RWPE1 (cell line): Measurements from ENCODE around the gene C10orf95.
A peak's percentile ranks its signal among the peaks of the same experiment; 100 is the strongest.

ENCODE experiments used
- CTCF ChIA-PET: fragments of 350-600 bp; sonication (Branson Sonifier 250); formaldehyde crosslinking; extraction: SDS; loops from one replicate; lab custom pipeline; 2021; lab: Yijun Ruan, JAX
- POLR2A ChIA-PET: fragments of 400-600 bp; formaldehyde crosslinking; extraction: SDS; loops from one replicate; lab custom pipeline; 2020; ENCODE audit warnings: antibody characterized with exemption; ENCODE audit not compliant: low non-redundant PET; lab: Yijun Ruan, JAX
- DNase-seq: peaks from one replicate; pipeline ENCODE4 v3.0.0; 2012; ENCODE audit warnings: low spot score
- H3K27ac ChIP-seq: fragments of 450-650 bp; 2 replicates; pipeline ENCODE4 v1.5.1; 2017
- TF ChIP-seq, protein P1 (sequence below): fragments of 450-650 bp; conservative IDR thresholded peaks from 2 replicates; pipeline ENCODE4 v1.5.1; 2017; ENCODE audit warnings: low read depth, mild to moderate bottlenecking

The C10orf95 gene

DNA sequence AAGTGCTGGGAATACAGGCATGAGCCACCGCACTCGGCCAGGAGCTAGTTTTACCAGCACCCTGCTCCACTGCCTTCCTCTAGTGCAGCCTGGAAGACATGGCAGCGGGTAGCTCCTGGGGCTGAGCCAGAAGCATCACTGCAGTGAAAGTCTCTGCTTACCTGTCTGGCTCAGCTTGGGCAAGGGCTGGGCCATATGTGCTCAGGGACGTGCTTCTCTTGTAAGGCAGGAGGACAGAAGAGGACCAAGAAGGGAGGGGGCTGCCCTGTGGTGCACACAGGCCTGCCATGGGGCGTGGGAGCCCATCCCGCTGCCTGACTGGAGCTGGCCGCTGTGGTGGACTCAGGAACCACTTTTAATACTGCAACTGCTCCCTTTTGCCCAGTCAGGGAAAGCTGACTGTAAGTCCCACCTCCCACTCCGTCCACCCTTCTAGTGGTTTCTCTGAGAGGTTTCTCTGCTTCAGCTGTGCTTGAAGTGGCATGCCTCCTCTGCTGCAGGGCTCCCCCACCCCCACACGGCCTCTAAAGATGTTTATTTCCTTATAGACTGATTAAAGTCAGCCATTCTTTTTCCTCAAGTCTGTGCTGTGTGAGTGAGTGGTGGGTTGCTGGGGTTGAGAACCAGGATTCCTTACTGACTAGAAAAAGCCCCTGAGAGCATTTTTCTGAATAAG is 25.3 kb upstream of the C10orf95 start:
- no peak for DNase-seq
- TF ChIP-seq, protein P1, sequence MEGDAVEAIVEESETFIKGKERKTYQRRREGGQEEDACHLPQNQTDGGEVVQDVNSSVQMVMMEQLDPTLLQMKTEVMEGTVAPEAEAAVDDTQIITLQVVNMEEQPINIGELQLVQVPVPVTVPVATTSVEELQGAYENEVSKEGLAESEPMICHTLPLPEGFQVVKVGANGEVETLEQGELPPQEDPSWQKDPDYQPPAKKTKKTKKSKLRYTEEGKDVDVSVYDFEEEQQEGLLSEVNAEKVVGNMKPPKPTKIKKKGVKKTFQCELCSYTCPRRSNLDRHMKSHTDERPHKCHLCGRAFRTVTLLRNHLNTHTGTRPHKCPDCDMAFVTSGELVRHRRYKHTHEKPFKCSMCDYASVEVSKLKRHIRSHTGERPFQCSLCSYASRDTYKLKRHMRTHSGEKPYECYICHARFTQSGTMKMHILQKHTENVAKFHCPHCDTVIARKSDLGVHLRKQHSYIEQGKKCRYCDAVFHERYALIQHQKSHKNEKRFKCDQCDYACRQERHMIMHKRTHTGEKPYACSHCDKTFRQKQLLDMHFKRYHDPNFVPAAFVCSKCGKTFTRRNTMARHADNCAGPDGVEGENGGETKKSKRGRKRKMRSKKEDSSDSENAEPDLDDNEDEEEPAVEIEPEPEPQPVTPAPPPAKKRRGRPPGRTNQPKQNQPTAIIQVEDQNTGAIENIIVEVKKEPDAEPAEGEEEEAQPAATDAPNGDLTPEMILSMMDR: no peak
- CTCF ChIA-PET: interaction anchor here (0.6 to 0.7 kb wide), 2 partner anchors 9 to 21 kb away, joined by 4 to 5 read pairs; no protein-coding TSS in a partner anchor
- POLR2A ChIA-PET: no interaction called here
- peak overlapping the region; percentile 47 for H3K27ac ChIP-seq

DNA sequence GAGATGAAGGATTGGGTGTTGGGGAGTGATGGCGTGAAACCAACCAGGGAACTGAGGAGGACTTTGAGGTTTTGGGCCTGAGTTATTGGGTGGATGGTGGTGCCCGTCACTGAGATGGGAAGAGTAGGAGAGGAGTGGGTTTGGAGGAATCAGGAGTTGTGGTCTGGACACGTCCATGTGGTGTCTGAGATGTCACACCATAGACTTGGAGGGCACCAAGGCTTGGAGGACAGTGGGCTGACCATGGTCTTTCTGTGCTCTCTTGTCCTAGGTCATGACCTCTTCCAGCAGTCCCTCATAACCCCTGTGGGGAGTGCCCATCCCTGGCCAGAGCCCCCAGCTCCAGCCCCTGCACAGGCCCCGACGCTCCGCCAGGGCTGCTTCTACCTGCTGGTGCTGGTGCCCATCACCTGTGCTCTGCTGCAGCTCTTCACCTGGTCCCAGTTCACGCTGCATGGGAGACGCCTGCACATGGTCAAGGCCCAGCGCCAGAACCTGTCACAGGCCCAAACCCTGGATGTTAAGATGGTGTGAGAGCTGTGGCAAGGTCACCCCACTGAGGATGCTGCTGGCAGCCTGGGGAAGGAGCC is 24.2 kb upstream of the C10orf95 start:
- DNase-seq: no peak
- no peak overlapping the region for H3K27ac ChIP-seq
- POLR2A ChIA-PET: interaction anchor here (0.7 kb wide), 1 partner anchor 132 kb away, joined by 11 read pairs; no protein-coding TSS in a partner anchor
- TF ChIP-seq, protein P1: no peak
- CTCF ChIA-PET: interaction anchor here (0.6 to 0.7 kb wide), 2 partner anchors 82 to 246 kb away, joined by 3 to 7 read pairs; no protein-coding TSS in a partner anchor

DNA sequence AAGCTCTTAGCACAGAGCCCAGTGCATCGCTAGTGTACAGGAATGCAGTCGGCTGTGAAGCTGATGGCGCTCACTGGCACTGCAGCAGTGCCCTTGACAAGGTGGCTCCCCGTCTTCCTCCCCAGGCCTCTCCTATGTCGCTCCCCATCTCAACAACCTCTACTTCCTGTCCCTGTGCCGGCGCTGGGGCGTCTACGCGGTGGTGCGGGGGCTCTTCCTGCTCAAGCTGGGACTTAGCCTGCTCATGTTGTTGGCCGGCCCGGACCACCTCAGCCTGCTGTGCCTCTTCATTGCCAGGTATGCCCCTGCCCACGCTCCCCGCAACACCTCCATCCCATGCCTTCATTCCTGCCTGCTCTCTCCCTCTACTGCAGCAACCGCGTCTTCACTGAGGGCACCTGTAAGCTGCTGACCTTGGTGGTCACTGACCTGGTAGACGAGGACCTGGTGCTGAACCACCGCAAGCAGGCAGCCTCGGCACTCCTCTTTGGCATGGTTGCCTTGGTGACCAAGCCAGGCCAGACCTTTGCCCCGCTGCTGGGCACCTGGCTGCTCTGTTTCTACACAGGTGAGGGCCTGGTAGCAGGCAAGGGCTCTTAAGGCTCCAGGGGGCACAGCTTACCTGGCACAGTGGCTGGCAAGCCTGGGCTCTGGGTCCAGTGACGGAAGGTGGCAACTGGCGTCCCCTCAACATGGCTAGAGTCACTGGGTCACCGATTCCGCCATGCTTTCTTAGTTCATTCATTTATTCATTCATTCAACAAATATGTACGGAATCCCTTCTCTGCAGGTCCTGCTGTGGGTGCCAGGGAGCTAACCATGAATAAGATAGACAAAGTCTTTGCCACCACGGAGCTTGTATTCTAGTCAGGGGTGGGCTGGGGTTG is 22.3 kb upstream of the C10orf95 start:
- CTCF ChIA-PET: interaction anchor here (0.6 to 1.2 kb wide), 4 partner anchors 12 to 80 kb away, joined by 3 to 6 read pairs (median 4); no protein-coding TSS in a partner anchor
- H3K27ac ChIP-seq: no peak overlapping the region
- TF ChIP-seq, protein P1: no peak
- POLR2A ChIA-PET: interaction anchor here (1.3 kb wide), 1 partner anchor 22 kb away, joined by 4 read pairs; the partner anchor contains the start of gene C10orf95
- no peak for DNase-seq

DNA sequence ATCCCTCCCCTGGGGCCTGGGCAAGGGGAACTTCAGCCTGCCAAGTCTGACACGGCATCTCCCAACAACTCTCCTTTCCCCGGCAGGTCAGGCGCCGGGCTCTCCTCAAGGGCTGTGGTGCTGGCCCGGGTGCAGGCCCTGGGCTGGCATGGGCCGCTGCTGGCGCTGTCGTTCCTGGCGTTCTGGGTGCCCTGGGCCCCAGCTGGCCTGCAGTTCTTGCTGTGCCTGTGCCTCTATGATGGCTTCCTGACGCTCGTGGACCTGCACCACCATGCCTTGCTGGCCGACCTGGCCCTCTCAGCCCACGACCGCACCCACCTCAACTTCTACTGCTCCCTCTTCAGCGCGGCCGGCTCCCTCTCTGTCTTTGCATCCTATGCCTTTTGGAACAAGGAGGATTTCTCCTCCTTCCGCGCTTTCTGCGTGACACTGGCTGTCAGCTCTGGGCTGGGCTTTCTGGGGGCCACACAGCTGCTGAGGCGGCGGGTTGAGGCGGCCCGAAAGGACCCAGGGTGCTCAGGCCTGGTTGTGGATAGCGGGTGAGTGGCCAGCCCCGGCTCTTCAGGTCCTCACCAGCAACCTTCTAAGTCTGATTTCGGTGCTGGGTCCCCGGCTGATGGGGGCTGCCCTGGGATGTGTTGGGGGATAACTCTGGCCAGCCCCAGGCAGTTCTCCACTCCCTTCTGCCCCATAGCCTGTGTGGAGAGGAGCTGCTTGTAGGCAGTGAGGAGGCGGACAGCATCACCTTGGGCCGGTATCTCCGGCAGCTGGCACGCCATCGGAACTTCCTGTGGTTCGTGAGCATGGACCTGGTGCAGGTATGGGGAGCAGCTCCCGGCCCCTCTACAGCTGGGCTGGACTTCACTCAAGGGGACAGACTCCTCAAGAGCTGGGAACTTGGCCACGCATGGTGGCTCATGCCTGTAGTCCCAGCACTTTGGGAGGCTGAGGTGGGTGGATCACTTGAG is 19.5 kb upstream of the C10orf95 start:
- POLR2A ChIA-PET: interaction anchor here (0.8 kb wide), 1 partner anchor 20 kb away, joined by 3 read pairs; the partner anchor contains the start of gene C10orf95
- H3K27ac ChIP-seq: no peak overlapping the region
- TF ChIP-seq, protein P1: no peak
- CTCF ChIA-PET: interaction anchor here (1.5 kb wide), 1 partner anchor 48 kb away, joined by 4 read pairs; no protein-coding TSS in a partner anchor
- no peak for DNase-seq

DNA sequence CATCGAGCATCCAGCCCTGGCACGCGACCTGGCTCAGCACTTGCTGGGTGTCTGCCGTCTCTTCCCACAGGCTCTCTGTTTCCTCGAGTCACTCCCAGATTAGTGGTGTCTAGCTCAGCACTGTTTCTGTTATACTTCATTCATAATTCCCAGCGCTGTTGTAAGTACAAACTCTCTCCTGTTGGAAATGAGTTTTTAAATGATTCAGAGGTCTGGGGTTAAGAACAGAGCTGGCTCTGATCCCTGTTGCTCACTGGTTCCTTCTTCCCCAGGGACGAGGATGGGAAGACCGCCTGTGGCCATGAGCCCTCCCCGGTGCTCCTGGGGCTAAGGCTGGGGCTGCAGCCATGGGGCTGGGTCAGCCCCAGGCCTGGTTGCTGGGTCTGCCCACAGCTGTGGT is 17.3 kb upstream of the C10orf95 start:
- H3K27ac ChIP-seq: no peak overlapping the region
- TF ChIP-seq, protein P1: no peak
- no peak for DNase-seq
- ChIA-PET CTCF (interaction anchor here (2.6 kb wide), 1 partner anchor 10 kb away, joined by 11 read pairs; no protein-coding TSS in a partner anchor), POLR2A (no interaction called here)
